ENCODE measurements around the gene STRN.
"Not testable (repeated sequence)": the region's sequence is repeated elsewhere in the genome, so short reads cannot be mapped to it uniquely, and the experiment has no call there.

Gene STRN

DNA sequence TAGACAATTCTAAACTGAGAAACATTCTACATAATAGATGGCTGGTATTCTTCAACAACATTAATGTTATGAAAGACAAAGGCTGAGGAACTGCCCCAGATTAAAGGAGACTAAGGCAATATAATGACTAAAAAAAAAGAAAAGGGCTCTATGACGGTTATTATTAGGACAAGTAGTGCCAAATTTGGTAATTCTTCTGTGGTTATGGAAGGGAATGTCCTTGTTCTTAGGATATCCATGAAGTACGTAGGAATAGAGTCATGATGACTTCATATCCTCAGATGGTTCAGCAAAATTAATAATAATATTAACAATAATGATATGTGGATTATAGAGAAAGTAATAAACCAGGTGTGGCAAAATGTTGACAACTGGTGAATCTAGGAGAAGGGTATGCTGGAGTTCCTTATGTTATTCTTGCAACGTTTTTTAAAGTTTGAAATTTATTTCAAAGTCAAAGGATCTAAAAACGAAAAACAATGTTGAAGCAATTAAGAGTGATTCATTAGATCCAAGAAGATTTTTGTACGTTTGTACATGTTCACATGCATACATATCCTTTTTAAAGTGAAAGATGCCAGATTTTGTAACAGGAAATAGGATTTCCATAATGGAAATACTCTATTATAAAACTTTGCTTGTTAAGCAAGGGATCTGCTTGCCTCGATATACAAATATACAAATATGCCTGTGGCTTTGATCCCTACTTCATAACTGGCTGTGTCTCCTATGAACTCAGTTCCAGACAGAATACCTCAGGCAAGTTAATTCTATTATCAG, 27.7 kb upstream of the STRN start:
- in situ Hi-C loops (cut with MboI; ENCODE audit: low pct_unique_long_range_greater_than_20kb, low sequenced_read_pairs, unreplicated experiment): no loop called here
- no peak for DNase-seq (ENCODE audit: low spot score)
- TF ChIP-seq, protein P1, sequence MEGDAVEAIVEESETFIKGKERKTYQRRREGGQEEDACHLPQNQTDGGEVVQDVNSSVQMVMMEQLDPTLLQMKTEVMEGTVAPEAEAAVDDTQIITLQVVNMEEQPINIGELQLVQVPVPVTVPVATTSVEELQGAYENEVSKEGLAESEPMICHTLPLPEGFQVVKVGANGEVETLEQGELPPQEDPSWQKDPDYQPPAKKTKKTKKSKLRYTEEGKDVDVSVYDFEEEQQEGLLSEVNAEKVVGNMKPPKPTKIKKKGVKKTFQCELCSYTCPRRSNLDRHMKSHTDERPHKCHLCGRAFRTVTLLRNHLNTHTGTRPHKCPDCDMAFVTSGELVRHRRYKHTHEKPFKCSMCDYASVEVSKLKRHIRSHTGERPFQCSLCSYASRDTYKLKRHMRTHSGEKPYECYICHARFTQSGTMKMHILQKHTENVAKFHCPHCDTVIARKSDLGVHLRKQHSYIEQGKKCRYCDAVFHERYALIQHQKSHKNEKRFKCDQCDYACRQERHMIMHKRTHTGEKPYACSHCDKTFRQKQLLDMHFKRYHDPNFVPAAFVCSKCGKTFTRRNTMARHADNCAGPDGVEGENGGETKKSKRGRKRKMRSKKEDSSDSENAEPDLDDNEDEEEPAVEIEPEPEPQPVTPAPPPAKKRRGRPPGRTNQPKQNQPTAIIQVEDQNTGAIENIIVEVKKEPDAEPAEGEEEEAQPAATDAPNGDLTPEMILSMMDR (IDR thresholded peaks at IDR 0.05; ENCODE audit: extremely low read depth, insufficient read depth, missing control alignments): no peak

DNA sequence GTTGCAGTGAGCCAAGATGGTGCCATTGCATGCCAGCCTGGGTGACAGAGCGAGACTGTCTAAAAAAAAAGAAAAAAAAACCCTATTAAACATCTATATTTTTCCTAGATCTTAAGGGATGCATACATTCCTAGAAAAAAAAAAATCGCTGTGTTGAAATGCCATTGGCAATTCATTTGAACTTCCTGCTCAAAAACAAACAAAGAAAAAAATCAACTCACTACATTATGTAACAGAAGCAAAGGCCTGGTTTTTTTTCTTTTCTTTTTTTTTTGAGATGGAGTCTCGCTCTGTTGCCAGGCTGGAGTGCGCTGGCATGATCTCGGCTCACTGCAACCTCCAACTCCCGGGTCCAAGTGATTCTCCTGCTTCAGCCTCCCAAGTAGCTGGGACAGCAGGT, 21.7 kb upstream of the STRN start:
- no peak for DNase-seq (ENCODE audit: low spot score)
- in situ Hi-C loops (cut with MboI; ENCODE audit: low pct_unique_long_range_greater_than_20kb, low sequenced_read_pairs, unreplicated experiment): no loop called here
- TF ChIP-seq, protein P1 (IDR thresholded peaks at IDR 0.05; ENCODE audit: extremely low read depth, insufficient read depth, missing control alignments): no peak

DNA sequence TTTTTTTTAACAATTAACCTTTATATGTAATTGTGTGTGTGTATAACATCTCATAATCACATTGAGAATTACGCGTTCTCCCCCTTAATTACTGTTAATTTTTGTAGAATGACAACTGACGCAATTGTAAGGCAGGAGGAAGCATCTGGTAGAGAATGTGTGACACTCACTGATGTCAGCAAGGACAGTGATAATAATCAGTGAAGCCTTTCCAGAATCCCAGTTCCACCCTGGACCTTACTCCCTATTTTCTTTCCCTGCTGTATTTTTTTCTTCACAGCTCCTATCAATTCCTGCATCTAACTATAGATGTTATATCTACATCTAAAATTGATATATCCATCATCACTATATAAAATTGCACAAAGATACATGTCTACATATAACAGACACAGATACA, 16.1 kb upstream of the STRN start:
- TF ChIP-seq, protein P1 (IDR thresholded peaks at IDR 0.05; ENCODE audit: extremely low read depth, insufficient read depth, missing control alignments): no peak
- DNase-seq (ENCODE audit: low spot score): no peak

DNA sequence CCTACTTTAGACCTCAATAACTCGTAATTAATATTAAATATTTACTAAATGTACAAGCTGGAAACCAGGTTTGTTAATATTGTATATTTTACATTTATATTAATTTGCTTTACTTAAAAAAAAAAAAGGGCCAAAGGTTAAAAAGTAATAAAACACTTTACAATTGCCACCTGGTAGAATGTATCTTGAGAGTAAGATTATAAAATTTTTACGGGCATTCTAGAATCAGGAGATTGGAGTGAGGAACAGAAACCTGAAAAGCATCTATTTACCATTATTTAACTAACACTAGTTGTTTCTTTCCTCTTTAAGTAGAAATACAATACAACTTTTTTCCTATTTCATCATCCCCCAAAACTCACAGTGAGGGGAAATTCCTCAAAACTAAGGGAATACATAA, 15.6 kb upstream of the STRN start:
- TF ChIP-seq, protein P1 (IDR thresholded peaks at IDR 0.05; ENCODE audit: extremely low read depth, insufficient read depth, missing control alignments): no peak
- in situ Hi-C loops (cut with MboI; ENCODE audit: low pct_unique_long_range_greater_than_20kb, low sequenced_read_pairs, unreplicated experiment): no loop called here
- no peak for DNase-seq (ENCODE audit: low spot score)

More for the DNA sequence above, 16.1 kb upstream of the STRN start:
- in situ Hi-C loops (cut with MboI; ENCODE audit: low pct_unique_long_range_greater_than_20kb, low sequenced_read_pairs, unreplicated experiment): no loop called here

DNA sequence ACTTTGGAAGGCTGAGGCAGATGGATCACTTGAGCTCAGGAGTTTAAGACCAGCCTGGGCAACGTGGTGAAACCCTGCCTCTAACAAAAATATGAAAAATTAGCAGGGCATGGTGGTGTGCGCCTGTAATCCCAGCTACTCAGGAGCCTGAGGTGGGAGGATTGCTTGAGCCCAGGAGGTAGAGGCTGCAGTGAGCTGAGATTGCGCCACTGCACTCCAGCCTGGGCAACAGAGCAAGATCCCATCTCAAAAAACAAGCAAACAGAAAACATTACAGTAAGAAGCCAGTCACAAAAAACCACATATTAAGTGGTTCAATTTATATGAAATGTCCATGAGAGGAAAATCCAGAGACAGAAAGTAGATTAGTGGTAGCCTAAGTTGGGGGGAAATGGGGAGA, 12.7 kb upstream of the STRN start:
- in situ Hi-C loops (cut with MboI; ENCODE audit: low pct_unique_long_range_greater_than_20kb, low sequenced_read_pairs, unreplicated experiment); DNase-seq (ENCODE audit: low spot score): not testable (repeated sequence)

DNA sequence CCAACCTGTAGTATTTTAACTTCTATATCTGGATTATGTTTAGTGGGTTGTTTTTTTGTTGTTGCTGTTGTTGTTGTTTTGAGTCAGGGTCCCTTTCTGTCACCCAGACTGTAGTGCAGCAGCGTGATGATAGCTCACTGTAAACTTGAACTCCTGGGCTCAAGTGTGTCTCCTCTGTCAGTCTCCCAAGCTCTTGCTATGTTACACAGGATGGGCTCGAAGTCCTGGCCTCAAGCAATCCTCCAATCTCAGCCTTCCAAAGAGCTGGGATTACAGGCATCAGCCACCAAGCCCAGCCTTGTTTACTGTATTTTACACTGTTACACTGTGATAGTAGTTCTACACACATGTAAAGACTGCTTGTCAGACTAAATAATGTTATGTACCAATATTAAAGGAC, 9.7 kb upstream of the STRN start:
- TF ChIP-seq, protein P1 (IDR thresholded peaks at IDR 0.05; ENCODE audit: extremely low read depth, insufficient read depth, missing control alignments): no peak
- in situ Hi-C loops (cut with MboI; ENCODE audit: low pct_unique_long_range_greater_than_20kb, low sequenced_read_pairs, unreplicated experiment): no loop called here
- DNase-seq (ENCODE audit: low spot score): no peak

DNA sequence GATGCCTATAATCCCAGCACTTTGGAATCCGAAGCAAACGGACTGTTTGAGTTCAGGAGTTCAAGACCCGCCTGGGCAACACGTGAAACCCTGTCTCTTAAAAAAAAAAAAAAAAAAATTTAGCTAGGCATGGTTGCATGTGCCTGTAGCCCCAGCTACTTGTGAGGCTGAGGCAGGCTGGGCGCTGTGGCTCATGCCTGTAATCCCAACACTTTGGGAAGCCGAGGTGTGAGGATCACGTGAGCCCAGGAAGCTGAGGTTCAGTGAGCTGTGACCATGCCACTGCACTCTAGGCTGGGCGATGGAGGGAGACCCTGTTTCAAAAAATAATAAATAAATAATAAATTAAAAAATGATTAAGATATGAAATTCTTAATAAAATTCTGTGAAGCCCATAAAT, 9.0 kb upstream of the STRN start:
- in situ Hi-C loops (cut with MboI; ENCODE audit: low pct_unique_long_range_greater_than_20kb, low sequenced_read_pairs, unreplicated experiment): no loop called here
- DNase-seq (ENCODE audit: low spot score): no peak
- TF ChIP-seq, protein P1 (IDR thresholded peaks at IDR 0.05; ENCODE audit: extremely low read depth, insufficient read depth, missing control alignments): no peak
